HG03280 (cell line): Measurements from ENCODE around the gene FBXL20.

ENCODE experiments used
- ATAC-seq: cut with Tn5 transposase; IDR thresholded peaks from one replicate; pipeline ENCODE4 v1.9.1; 2021; ENCODE audit warnings: mild to moderate bottlenecking, moderate library complexity; ENCODE audit not compliant: unreplicated experiment

The FBXL20 gene

DNA sequence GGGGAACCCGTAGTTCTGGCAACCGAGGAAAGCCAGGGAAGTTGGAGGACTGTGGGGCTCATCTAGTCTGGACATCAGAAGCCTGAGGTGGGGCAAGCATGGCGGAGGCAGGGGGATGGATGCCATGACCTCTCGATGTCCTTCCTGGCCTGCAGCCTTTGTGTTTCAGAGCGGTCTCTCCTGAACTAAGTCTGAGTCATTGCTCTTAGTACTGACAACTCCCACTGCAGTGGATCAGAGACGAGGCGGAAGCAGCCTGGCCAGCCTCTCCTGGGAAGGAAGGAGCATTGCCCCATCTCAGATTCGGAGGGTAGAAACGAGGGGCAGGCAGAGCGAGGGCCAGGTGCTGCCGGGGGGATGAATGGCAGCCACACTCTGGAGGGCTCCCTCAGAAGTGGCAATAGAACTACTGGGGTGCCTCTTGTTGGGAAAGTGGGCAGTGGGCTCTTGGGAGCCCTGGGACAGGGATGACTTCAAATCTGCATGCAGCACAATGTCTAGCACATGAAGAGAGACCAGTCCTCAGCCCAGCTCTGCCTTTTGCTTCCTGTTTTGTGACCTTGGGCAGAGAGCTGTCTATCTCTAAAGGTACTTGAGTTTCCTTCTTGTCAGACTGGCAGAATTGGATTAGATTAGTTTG lies 172.0 kb downstream of the FBXL20 start:
- no peak for ATAC-seq

DNA sequence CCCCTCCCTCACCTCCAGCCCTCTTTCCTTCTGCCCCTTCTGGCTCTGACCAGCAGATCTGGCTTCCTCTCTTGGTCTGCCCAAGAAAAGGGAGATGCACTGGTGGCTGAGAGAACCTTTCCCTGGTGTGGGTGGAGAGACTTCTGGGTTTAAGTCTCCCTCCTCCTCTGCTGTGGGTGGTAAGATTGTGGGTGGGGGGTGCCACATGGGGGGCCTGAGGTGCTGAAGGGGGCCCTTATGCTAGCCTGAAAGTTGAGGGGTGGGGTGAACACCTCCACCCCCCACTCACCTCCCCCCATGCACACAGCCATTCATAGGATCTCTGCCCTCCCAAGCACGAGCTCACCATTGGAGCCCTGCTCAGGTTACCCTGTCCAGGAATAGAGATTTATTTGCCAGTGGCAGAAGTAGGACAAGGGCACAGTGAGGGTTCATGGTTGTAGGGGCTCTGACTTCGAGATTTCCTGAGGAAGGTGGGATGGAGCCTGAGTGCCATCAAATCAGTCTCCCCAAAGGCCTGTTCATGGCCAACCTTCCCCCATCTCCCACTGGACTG lies 174.0 kb downstream of the FBXL20 start:
- no peak for ATAC-seq

DNA sequence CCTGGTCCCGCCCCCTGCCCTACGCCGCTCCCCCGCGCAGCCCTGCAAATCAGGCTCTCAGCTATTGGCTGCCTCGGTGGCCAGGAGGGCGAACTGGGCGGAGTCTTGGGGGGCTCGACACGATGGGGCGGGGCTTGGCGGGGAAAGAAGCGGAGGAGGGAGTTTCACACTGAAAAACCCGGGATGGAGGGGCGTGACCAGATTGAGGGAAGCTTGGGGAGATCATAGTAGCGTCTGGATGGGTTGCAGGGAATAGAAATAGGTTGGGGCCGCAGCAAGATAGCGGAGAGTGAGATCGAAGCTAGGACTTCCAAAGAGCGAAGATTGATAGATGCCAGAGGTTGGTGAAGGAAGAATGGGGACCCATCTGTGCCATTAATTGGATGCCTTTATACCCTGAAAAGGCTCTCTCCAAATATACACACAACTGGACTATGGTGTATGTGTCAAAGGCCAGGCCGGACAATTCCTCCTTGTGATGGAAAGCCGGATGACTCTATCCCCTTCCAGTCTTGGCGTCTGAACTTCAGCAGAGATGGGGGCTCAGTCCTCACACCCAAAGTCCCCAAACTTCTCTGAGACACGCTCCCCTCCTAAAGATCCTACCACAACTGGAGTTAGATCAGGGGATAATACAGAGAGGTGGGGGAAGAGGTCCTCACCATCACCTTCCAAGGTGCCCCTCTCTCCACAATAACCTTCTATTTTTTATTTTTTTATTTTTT lies 175.3 kb downstream of the FBXL20 start:
- no peak for ATAC-seq

DNA sequence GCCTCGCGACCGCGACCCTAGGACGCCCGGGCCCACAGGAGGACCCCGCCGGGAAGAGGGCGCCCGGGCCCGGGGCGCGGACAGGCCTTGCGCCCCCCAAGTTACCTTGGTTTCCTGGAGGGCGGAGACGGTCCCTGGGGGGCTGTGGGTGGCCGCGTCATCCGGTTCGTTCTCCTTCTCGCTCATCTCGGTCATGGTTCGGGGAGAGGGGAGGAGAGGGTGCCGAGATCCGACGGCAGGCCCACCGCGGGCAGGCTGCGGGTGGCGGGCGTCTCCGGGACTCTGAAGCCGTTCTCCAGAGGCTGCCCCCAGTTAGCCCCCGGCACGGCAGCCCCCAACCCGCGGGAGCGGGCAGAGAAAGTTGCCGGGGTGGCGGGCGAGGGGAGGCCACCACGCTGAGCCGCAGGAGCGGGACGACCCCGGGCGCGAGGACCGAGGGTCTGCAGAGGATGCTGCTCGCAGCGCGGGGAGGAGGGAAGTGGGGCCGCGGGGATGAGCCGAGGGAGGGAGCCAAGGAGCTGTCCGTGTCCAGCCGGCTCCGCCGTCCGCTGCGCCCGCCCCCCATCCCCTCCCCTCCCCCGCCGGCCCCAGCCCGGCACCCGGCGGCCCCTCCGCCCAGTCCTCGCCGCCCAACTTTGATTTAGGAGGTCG lies 176.0 kb downstream of the FBXL20 start, which contains the start of gene STAC2:
Gene STAC2 (minus strand): TSS at position 638 of the 651 bp plus-strand sequence. CDS start 443 bp downstream, at position 195.
- no peak for ATAC-seq

DNA sequence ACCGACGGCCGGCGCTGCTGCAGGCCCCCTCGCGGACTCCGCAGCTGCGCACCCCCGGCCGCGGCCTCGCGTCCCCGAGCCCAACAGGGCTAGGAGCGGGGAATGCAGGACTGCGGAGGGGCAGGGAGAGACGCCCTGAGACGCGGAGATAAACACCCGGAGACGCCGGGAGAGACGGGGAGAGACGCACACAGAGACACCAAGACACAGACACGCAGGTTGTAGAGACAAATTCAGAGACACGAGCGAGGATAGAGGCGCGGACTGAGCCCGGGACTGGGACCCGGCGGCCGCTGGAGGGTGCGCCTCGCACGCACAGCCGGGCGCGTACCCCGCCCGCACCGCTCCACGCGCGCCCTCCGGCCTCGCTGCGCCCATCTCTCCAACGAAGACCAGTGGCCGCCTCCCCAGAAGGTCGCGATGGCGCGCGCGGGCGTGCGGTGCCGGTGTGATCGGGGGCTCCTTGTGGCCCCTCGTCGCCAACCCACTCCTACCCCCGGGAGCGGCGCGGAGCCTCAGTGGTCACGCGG lies 176.6 kb downstream of the FBXL20 start:
- no peak for ATAC-seq

DNA sequence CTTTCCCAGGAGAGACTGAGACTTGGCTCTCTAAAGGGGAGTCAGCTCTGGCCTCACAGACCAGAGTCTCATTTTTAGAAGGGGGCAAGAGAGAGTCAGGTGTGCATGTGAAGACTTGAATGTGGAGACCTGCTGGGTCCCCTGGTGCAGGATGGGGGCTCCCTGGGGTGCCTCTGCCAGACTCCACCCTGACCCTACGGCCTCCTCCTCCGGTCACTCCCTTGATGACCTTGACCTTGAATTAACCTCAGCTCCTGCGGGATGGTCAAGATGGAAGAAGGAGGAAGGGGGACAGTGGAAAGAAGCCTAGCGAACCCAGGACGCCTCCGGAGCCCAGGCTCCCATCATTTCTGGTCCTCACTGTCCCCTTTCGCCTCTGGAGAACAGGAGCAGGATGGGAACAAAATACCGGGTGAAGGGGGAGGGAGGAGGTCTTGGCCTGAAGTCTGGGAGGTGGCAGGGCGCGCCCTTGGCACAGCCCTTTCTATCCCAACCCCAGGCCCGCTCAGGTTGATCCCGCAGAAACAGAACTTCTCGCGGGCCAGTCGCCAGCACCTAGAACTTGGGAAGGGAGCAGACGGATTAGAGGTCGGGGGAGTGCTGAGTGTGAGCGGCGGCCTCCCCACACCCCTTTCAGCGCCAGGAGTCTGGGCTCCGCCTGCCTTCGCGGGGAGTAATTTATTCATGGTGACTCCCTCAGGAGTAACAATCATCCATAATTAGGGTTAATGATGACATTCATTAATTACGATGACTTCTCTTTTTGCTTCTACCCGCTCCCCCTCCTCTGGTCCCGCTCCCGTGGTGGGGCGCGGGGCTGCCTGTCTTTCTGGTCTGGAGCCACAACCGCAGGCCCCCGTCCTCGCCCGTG lies 177.3 kb downstream of the FBXL20 start:
- ATAC-seq: no peak

DNA sequence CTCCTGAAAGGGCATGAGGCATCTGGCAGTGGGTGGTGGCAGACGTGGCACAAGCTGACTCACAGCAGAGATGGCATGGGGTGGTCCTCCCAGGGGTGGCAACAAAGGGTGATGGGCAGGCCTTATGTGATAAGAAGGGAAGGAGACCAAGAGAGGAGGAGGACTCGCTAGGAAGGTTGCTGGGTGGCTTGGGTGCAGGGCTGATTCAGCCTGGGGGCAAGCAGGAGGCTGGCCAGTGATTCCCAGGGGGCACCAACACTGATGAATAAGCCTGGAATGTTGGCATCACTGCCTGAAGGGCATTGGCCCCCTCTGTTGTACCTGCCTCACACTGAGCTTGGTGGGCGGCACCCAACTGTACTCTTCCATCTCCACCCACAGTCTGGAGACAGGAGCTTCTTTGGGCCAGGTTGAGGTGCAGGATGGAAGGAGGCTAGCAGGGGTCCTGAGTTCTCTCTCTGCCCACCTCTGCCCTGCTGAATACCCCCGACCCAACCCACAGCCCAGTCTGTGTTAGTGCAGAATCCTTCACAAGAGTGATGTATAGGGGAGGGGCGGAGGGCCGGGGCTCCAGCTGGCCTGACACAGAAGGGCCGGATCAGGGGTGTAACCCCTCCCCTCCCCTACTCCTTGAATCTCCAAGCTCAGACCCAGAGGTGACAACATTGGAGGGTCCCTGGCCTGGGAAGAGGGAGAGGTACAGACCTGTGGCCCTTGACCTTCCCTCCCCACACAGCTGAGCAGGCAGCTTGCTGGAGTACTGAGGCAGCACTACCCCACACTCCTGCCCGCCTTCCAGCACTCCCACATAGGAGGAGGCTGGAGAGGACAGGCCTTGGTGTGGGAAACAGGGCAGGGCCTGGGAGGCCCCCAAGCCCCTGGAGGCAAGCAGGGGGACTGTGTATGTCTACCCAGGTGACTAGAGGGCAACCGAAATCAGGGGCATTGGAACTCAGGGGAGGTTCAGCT lies 178.3 kb downstream of the FBXL20 start:
- ATAC-seq: no peak

DNA sequence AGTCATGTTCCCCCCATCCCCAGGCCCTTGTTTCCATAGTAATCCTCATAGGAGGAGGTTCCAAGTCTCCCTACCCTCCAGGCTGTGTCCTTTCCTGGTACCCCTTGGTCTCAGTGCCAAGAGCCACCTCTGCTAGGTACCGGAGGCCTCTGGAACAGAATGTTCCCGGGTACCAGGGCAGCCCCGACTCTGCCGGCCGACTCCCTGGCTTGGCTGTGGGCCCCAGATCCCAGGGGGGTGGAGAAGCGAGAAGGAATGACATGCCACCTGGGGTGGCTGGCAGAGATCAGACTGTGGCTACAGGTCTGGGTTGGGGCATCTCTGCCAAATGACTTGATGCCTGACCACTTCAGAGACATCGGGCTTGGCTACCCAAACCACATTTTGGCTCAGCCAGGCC lies 179.3 kb downstream of the FBXL20 start:
- no peak for ATAC-seq

DNA sequence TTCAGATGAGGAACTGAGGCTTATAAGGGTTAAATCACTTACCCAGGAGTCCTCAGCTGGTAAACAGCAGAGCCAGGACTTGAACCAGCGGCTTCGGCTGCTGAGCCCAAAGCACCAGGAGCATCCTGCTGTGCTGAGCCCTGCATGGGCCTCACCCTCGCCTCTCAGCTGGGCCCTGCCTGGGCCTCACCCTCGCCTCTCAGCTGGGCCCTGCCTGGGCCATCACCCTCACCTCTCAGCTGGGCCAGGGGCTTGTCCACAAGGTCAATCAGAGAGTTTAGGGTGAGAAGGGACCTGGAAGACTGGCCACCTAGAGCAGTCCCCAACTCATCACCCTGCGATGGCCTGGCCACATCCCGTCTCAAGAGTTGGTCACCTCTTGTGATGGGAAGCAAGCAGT lies 179.9 kb downstream of the FBXL20 start:
- ATAC-seq: no peak

DNA sequence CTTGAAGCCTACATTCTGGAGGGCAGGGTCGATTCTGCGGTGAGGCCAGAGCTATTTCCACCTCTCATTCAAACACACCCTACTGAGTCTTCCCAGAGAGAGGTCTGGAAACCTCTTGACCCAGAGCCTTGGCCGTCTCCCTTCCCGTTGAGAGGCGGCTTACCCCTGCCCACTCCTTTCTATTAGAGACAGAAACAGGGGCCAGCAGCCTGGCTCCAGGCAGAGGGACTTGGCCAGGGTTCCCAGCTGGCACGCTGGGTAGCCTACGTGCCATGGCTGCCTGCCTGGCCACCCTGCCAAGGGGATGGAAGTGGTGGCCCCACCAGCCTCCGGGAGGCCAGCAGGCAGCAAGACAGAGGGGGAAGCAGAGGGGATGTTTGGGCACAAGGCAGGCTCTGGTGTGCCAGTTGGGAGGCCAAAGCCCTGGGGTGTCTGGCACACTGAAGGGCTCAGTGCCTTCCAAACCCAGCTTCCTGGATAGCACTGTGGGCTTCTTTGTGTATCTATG lies 181.7 kb downstream of the FBXL20 start:
- no peak for ATAC-seq

DNA sequence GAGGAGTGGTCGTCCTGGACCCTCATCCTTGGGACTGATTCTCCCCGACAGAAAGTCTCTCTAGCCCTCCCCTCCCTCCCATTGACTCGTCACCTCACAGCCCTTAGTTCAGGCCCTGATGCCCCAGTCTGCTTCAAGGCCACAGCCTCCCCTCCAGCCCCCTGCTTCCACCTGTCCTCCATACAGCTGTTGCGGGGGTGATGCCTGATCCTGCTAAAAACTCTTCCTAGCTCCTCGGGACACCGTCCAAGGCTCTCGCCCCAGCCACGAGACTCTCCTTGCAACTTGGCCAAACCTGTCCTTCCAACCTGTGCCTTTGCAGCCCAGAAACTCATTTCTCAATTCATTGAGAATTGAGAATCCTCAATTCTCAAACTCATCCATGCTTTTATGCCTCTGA lies 182.5 kb downstream of the FBXL20 start:
- no peak for ATAC-seq

DNA sequence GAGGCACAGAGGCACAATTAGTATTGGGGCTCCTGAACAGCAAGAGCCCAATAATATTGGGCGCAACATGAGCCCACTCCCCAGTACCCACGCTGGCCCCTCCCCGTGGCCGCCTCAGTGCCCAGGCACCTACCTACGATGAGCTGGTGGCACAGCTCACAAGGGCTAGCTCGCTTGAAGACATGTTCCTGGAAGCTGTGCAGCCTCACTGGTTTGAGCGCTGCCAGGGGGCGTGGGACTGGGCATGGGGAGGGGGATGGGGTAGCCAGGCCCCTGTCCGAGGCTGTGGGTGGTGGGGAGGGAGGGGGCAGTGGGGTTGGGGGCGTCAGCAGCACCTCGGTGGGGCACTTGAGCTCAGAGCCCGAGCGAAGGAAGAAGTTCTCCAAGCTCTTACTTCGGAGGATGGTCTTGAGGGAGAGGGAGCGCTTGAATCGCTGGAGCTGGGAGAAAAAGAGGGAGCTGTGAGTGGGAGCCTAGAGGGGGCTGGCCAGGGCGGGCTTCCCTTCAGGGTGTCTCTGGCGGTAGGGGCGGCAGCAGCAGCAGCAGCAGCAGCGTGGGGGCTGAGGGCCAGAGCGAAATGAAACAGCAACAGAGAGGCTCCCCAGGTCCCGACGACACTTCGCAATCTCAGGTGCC lies 183.6 kb downstream of the FBXL20 start:
- ATAC-seq: no peak

DNA sequence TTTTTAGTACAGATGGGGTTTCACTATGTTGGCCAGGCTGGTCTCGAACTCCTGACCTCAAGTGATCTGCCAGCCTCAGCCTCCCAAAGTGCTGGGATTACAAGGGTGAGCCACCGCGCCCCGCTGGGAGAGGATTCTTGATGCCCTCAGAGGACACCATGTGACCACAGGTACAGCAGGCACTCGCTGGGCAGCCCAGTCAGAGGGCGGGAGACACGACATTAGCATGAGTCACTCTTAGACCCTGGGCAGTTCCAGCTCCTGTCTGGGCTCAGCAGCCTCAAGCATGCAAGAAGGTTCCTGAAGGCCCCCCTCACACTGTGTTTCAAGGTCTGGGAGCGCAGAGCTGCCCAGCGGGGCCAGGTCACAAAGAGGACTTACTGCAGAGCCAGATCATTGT lies 187.6 kb downstream of the FBXL20 start:
- ATAC-seq: no peak

DNA sequence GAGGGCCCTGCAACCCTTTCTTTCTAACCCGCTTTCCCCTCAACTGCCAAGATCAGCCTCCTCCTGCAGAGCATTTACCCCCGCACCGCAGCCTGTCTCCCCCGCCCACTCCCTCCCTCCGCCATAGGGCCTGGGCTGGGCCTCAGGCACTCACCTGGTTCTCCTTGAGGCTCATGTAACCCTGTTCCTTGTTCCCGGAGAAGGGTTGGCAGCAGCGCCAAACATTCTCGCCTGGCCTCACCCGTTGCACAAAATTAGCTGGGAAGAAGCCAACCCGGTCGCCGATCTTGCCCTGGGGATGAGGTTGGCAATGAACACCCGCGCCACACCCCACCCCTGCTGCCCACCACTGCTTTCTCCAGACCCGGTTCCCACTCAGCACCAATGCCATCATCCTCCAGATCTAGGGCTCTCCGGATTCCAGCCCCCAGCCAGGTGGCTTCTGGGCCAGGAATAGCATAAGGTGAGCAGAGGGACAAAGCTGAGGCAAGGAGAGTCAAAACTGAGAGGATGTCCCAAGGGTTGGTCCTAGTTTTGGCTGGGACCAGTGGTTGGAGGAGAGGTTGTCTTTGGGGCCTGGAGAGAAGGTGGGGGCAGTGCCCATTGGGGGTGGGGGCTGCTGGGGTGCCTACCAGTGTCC lies 188.5 kb downstream of the FBXL20 start:
- no peak for ATAC-seq

DNA sequence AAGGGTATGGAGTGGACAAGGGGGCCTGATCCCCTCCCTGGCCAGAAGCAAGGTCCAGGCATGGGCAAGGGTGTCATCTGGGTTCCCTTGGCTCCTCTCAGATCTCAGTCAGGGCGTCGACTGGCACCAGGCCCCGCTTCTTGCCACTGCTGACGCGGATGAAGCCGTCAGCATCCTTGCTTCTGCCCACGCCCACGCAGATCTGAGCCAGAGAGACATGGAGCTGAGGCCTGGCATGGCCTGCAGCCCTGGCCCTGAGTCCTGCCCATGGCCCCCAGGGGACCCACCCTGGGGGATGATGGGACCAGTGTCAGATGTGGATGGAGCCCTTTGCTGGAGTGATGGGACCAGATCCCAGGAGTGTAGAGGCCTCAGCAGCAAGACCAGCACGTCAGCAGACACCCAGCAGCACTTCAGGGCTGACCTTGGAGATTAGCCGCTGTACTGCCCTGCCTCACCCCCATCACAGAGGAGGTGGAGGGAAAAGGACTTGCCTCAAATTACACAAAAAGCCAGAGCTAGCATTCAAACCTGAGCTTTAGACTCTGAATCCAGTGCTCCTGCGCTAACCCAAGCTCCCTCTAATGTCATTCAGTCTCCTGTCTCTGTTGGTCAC lies 189.1 kb downstream of the FBXL20 start:
- no peak for ATAC-seq

DNA sequence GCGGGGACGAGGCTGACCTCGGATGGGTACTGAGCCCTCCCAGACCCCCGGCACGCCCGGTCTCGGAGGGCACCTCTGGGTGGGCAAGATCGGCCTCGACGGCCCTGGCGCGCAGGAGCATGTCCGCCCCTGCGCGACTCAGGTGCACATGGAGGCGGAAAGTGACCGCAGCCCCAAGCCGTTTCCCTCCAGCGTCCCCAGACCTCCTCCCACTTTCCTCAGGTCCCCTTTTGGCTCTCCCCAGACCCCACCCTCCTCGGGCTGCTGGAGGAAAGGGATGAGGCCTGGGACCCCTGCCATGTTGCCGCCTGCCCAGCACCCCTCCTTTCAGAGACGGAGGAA lies 191.4 kb downstream of the FBXL20 start:
- ATAC-seq: no peak

DNA sequence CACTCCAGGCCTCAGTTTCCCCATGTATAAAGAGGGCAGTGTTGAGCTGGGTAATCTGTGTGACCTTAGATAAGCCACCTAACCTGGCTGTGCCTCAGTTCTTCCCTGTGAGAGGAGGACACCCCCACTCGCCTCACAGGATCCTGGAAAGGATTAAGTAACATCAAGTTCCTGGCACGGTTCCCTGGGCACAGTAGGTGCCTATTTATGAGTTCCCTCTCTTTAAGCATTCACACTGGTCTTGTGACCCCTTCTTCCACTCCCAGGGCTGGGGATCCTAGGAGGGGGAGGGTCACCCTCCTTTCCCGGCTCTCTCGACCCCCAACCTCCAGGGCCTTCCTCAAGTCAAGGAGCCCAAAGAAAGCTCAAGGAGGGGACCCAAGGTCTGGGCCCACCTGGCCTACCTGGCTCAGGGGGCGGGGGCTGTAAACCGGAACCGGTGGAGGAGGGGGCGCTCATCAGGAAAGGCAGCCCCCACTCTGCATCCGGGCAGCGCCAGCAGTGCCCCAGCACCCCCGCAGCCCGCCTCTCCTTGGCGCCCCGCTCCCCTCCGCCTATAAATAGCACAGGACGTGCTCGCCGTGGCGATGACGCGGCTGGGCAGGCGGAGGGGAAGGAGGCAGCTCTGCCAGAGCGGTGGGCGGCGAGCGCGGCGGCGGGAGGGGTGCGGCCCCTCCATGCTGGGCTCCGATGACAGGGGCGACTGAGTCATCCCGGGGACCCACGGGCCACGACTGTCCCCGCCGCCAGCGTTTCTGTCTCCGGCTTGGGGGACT lies 191.9 kb downstream of the FBXL20 start:
- no peak for ATAC-seq
